ENCODE measurements around the gene MLYCD.
"Not testable (repeated sequence)": the region's sequence is repeated elsewhere in the genome, so short reads cannot be mapped to it uniquely, and the experiment has no call there.

The MLYCD gene

GRCh38 chr16:83942815-83943515 lies 44.0 kb downstream of the MLYCD start:
- no peak for DNase-seq

- no peak for DNase-seq
These were observed 44.7 kb downstream of the MLYCD start for GRCh38 chr16:83943516-83944050.

- no peak for DNase-seq
These were observed 46.7 kb downstream of the MLYCD start for GRCh38 chr16:83945587-83945986.

- no peak for DNase-seq
These were observed 47.4 kb downstream of the MLYCD start for GRCh38 chr16:83946154-83946780.

GRCh38 chr16:83946781-83947566 lies 48.1 kb downstream of the MLYCD start:
- DNase-seq, result no peak

- DNase-seq, result no peak
These were observed 48.8 kb downstream of the MLYCD start for GRCh38 chr16:83947642-83948234.

- no peak for DNase-seq
These were observed 50.2 kb downstream of the MLYCD start for GRCh38 chr16:83948914-83949723.

- DNase-seq, result no peak
These were observed 50.7 kb downstream of the MLYCD start for GRCh38 chr16:83949724-83950001.

GRCh38 chr16:83950862-83951399 lies 52.0 kb downstream of the MLYCD start:
- not testable (repeated sequence) for DNase-seq

- no peak for DNase-seq
These were observed 52.6 kb downstream of the MLYCD start for GRCh38 chr16:83951544-83951943.

GRCh38 chr16:83952587-83952939 lies 53.6 kb downstream of the MLYCD start:
- no peak for DNase-seq

- peak; percentile 76 to 78 for DNase-seq
These were observed 54.3 kb downstream of the MLYCD start, which contains the start of gene OSGIN1 for GRCh38 chr16:83952940-83953795. Gene OSGIN1, plus strand, starts transcription at chr16:83953240. Its CDS starts 4,432 bp downstream, at chr16:83957672.

- peak; percentile 21 to 25 for DNase-seq
These were observed 55.1 kb downstream of the MLYCD start for GRCh38 chr16:83953796-83954576.

- no peak for DNase-seq
These were observed 55.7 kb downstream of the MLYCD start for GRCh38 chr16:83954577-83955016.

GRCh38 chr16:83955218-83956130 lies 56.6 kb downstream of the MLYCD start:
- DNase-seq, result no peak

GRCh38 chr16:83956336-83957289 lies 57.7 kb downstream of the MLYCD start:
- peak; percentile 46 to 63 for DNase-seq

- no peak for DNase-seq
These were observed 58.5 kb downstream of the MLYCD start for GRCh38 chr16:83957296-83957855.

All from AML-193 (cell line).